Ammon's horn (tissue), 1 donor: ENCODE results near the gene WDR45B.

Source experiments
- DNase-seq: peaks from one replicate; pipeline ENCODE4 v3.0.0-alpha.2; 2016; ENCODE audit warnings: low spot score

Gene WDR45B

GRCh38 chr17:82648165-82648668 lies at the start of gene WDR45B:
Gene WDR45B, minus strand, starts transcription at chr17:82648444. Its CDS starts 104 bp downstream, at chr17:82648340.
- DNase-seq, result peak; percentile 98

- no peak for DNase-seq
These were observed 49.5 kb upstream of the WDR45B start for GRCh38 chr17:82697808-82698064.

DNA sequence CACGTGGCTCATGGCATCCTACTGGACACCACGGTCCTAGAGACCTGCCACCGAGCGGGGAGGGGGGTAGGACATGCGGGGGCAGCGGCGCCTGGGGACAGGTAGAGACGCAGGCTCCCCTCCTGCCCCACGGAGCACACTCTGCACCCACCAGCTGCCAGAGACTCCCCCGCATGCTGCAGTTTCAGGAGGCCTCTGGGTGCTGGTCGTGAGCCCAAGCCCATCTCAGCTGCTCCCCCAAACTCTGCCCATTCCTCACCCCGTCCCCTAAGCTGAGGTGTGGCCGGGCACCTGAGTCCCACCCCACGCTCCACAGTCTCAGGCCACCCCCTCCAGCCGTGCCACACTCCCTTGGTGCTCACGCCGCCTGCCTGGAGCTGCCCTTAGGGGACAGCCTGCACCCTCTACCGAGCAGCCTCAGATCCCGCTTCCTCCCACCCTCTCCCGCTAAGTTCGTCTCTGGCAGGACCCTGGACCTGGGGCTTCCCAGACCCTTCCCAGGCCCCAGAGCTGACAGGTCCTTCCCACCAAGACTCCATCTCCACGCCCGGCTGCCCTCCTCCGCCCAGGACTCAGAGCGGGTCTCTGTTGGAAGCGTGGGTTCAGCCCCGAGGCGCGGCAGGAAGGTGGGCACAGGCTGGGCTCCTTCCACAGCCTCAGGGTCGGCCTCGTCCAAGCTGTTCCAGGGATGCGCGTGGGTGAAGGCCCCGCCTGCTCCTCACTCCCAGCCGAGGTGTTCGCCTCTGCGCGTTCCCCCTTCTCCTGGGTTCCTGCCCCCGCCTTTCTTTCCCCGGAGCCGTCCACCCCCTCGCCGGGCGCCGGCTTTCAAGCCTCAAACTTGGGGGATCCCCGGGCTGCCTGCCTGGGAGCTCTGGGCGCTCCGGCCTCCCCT lies 48.9 kb upstream of the WDR45B start:
- no peak for DNase-seq

- DNase-seq, result no peak
These were observed 48.0 kb upstream of the WDR45B start for GRCh38 chr17:82696259-82696658.

GRCh38 chr17:82694647-82695046 lies 46.4 kb upstream of the WDR45B start:
- DNase-seq, result no peak

DNA sequence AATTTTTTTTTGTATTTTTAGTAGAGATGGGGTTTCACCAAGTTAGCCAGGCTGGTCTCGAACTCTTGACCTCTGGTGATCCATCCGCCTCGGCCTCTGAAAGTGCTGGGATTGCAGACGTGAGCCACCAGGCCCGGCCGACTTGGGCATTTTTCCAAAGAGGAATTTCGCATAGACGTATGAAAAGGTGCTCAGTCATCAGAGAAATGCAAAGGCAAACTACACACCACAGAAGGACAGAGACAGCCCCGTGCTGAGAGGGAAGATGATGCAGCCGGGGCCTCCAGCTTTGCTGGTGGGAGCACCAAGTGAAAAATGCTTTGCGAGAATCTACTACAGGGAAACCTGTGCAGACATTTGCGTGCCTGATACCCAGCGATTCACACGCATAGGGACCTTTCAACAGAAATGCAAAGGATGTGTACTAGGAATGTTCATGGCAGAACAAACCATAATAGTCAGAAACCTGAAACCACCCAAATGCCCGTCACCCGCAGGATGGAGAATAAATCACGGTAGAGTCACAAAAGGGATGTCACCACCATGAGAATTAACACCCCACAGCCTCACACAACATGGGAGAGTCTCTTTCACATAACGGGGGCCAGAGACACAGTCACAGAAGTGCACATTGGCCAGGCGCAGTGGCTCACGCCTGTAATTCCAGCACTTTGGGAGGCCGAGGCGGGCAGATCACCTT lies 45.1 kb upstream of the WDR45B start:
- DNase-seq, result no peak

- no peak for DNase-seq
These were observed 44.0 kb upstream of the WDR45B start for GRCh38 chr17:82692268-82692667.

- DNase-seq, result no peak
These were observed 43.5 kb upstream of the WDR45B start for GRCh38 chr17:82691714-82692113.

GRCh38 chr17:82690786-82691489 lies 42.7 kb upstream of the WDR45B start:
- DNase-seq, result peak; percentile 88

DNA sequence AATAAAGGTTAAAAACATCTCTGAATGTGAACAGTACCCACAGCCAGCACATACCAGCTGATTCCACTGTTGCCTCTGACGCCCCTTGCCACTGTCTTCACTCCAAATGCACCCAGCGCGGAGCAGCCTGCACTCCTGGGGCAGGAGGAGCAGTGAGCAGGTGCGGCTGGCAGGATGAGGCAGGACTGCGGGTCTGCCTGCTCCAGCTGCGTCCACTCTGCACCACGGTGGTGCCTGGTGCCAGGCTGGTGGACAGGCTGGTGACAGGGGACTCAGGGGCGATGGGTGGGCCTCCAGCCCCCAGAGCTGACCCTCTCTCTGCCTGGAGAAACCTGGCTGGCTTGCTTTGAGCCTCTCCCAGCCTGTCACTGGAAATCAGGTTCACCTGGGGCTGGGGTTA lies 40.8 kb upstream of the WDR45B start:
- DNase-seq, result no peak

- DNase-seq, result no peak
These were observed 39.6 kb upstream of the WDR45B start for GRCh38 chr17:82687871-82688270.

GRCh38 chr17:82687375-82687861 lies 39.2 kb upstream of the WDR45B start:
- DNase-seq, result peak; percentile 70

GRCh38 chr17:82686366-82687324 lies 38.4 kb upstream of the WDR45B start:
- no peak for DNase-seq

GRCh38 chr17:82685291-82685690 lies 37.0 kb upstream of the WDR45B start:
- DNase-seq, result no peak

- no peak for DNase-seq
These were observed 36.1 kb upstream of the WDR45B start for GRCh38 chr17:82684228-82684841.

DNA sequence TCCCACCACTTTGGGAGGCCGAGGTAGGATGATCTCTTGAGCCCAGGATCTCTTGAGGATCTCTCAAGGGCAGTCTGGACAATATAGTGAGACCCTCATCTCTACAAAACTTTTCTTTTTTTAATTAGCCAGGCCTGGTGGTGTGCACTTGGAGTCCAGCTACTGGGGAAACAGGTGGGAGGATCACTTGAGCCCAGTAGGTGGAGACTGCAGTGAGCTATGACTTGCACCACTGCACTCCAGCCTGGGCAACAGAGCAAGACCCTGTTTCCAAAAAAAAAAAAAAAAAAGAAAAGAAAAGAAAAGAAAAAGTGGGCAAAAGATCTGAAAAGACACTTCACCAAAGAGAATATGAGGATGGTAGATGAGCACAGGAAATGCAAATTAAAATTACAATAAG lies 35.3 kb upstream of the WDR45B start:
- no peak for DNase-seq

DNA sequence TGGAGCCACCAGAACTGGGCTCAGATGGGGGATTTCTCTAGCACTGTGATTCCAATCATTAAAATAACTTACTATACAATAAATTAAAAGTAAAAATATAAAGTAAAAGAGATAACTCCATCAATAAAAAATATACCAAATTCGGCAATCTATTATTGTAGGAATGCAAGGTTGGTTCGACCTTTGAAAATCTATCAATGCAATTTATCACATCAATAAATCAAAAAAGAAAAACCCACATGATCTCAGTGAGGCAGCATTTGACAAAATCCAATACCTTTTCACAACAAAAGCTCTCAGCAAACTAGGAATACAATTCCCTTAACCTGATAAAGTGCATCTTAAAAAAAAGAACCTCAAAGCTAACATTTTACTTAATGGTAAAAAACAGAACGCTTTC lies 33.3 kb upstream of the WDR45B start:
- DNase-seq, result no peak

DNA sequence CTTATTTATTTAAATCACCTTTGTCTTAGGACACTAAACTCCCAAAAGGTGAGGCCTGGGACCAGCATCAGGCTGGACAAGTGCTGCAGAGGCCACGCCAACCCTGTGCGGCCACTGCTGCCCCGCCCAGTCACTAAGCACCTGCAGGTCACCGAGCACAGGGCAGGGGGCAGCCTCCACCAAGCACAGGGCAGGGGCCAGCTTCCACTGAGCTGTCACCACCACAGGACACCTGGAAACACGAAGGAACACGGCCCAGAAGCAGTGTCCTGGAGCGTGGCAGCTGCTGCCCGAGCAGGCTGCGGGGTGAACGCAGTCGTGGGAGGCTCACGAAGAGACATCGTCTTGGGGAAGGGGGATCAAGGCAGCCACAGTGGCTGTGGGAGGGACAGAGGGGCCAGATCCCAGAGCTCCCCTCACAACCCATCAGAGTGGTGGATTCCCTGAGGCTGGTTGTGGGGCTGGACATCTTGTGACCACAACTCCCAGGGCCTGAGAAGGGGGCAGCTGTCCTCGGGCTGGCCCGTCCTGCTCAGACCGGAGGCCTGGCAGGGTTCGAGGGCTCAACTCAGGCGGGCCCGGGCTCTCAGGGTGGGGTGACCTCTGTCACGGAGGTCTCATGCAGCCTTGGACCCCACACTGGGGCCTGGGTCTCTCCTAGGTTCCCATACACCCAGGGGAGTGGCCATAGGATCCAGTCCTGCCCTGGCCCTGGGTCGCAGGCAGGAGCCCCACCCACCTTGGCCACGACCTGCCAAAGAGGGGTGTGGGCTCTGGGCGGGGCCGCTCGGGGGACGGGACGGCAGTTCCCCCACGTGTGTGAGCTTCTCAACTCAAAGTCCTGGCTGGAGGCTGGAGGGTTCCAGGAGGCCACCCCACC lies 31.6 kb upstream of the WDR45B start:
- no peak for DNase-seq

GRCh38 chr17:82678265-82678891 lies 30.1 kb upstream of the WDR45B start:
- DNase-seq, result no peak
